HCEC 1CT (cell line): ENCODE data around the gene MBOAT2.
A peak's percentile ranks its signal among the peaks of the same experiment; 100 is the strongest.
"Not testable (repeated sequence)": the region's sequence is repeated elsewhere in the genome, so short reads cannot be mapped to it uniquely, and the experiment has no call there.

ENCODE experiments used
- DNase-seq: peaks from one replicate; pipeline ENCODE4 v3.0.0-alpha.2; 2017

The MBOAT2 gene, protein sequence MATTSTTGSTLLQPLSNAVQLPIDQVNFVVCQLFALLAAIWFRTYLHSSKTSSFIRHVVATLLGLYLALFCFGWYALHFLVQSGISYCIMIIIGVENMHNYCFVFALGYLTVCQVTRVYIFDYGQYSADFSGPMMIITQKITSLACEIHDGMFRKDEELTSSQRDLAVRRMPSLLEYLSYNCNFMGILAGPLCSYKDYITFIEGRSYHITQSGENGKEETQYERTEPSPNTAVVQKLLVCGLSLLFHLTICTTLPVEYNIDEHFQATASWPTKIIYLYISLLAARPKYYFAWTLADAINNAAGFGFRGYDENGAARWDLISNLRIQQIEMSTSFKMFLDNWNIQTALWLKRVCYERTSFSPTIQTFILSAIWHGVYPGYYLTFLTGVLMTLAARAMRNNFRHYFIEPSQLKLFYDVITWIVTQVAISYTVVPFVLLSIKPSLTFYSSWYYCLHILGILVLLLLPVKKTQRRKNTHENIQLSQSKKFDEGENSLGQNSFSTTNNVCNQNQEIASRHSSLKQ

GRCh38 chr2:9003616-9004337 lies at the start of gene MBOAT2:
TSS of gene MBOAT2 (minus strand) at chr2:9003684. CDS start at chr2:9003614, 70 bp downstream.
- peak; percentile 86 for DNase-seq

GRCh38 chr2:9052821-9053533 lies 49.5 kb upstream of the MBOAT2 start:
- no peak for DNase-seq

GRCh38 chr2:9051451-9051850 lies 48.0 kb upstream of the MBOAT2 start:
- DNase-seq, result not testable (repeated sequence)

DNA sequence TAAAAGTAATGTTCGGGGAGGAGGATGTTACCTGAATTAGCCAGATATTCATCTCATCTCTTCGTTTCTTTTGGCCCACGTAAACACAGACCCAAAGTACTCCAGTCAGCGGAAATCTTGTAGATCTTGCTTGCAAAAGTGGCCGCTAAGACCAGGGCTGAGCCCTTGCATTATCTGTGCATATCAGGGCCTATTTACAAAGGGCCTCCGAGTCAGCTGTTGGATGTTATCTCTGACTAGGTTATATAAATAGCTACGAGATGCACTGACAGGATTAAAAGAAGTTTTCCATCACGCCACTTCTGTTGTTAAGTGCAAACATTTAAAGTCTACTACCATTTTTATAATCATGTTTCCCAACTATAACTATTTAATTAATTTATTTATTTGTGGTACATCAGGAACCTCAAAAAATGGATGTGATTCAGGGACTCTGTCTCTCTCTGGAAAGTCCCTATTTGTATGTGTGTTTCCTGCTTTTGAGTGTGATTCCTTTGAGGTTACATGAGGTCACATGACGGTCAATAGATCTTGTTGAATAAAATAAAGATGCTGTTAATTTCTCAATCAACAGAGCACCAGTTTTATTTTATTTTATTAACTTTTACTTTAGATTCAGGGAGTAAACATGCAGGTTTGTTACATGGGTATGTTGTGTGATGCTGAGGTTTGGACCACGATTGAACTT lies 46.8 kb upstream of the MBOAT2 start:
- no peak for DNase-seq

- no peak for DNase-seq
These were observed 42.1 kb upstream of the MBOAT2 start for GRCh38 chr2:9045595-9045994.

- not testable (repeated sequence) for DNase-seq
These were observed 40.0 kb upstream of the MBOAT2 start for GRCh38 chr2:9043491-9043890.

DNA sequence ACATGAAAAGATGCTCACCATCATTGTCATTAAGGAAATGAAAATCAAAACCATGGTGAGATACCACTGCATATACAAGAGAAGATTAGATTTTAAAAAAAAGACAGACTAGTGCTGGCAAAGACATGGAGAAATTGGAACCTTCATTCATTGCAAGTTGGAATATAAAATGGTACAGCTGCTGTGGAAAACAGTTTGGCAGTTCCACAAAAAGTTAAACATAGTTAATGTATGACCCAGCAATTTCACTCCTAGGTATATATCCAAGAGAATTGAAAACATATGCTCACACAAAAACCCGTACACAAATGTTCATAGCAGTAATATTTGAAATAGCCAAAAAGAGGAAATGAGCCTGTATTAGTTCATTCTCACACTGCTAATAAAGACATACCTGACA lies 33.7 kb upstream of the MBOAT2 start:
- DNase-seq, result no peak

DNA sequence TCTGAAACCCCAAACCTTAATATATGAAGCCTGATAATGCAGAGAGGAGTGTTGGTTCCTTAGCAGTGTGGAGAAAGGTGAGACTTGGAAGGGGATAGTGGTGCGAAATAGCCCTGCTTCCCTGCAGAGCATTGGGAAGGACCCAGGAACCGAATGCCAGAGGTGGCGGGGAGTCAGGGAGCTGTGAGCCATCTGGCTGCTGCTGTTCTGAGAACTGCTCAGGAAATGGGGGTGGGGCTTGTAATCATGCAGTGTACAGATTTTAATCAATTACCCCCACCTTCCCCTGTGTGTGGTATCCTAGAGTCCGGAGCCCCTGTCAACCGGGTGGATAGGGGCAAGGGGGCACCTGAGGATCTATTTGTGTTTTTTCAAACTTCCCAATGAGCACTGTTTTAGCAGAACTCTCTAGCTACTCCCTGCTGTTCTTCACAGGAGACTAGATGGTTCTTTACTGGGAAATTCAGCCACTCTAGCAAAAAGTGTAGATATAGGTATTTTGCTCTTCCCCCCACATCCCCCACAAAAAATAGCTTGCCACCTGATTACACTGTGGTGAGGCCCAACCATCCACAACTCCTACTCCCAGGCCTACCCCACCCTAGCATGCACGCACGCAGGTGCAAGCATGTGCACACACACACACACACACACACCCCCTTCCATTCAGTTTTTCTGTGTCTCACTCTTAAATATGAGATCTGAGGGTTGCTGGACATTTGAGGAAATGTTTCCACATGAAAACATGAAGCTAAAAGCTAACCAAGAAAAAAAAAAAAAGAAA lies 30.1 kb upstream of the MBOAT2 start:
- no peak for DNase-seq

DNA sequence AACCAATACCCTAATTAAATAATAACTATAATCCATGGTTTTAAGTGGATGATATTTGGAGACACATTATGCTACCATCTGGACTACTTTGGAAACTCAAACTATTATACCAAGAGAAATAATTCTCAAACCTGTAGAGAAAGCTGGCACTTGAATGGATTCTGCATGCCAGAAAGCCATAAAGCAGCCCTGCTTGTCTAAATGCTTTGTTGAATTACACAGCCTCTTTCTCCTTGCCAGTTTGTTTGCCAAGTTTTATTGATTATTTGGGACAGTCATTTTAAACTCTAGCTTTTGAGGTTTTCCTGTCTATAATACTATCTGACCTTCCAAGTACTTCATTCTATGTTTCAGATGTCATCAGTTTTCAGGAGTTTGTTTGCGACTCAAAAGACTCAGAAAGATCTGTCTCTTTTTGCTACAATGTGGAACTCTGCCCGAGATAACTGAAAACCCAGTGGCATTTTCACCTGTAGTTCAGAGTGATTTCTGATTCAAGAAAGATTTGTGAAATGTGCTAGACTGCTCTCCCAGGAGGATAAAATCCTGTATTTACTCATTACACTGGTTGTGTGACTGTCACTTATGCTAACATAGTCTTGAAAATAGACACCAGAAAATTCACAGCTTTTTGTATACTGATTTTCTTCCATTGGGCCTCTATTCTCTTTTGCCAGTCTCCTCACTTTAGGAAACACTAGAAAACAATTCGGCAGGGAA lies 29.2 kb upstream of the MBOAT2 start:
- no peak for DNase-seq

- DNase-seq, result no peak
These were observed 28.6 kb upstream of the MBOAT2 start for GRCh38 chr2:9032121-9032520.

DNA sequence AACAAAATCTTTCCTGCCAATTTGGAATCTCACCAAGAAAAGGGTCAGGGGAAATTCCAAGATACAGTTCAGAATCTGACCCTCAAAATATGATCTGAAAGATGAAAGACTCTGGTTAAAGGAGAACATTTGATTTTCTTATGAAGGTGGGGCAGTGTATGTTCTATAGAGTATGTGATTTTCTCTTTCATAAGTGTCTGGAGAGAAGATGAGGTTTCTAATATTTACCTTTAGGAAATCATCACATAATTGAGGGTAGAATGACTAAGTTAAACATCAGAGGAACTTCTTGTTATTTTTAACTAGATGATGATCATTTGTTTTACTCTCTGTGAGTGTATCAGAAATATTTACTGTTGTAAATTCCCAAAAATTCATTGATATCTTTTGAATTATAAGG lies 27.8 kb upstream of the MBOAT2 start:
- peak; percentile 35 for DNase-seq

DNA sequence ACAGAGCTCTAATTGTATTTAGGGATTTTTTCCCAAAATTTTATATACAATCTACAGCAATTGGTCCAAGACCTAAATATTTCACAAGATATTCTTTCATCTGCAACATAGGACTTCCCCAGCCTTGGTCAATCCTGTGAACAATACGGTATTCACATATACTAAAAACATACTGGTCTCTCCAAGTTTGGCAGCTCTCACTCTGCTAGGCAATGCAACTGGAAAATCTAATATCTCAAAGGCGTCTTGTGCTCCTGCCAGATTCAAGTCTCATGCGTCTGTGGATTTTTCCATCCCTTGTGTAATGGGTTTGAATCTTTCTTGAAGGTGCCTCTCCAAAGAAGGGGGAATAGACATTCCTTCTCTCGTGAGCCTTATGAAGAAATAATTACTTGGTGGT lies 27.4 kb upstream of the MBOAT2 start:
- peak; percentile 14 for DNase-seq

GRCh38 chr2:9030190-9030589 lies 26.7 kb upstream of the MBOAT2 start:
- no peak for DNase-seq

DNA sequence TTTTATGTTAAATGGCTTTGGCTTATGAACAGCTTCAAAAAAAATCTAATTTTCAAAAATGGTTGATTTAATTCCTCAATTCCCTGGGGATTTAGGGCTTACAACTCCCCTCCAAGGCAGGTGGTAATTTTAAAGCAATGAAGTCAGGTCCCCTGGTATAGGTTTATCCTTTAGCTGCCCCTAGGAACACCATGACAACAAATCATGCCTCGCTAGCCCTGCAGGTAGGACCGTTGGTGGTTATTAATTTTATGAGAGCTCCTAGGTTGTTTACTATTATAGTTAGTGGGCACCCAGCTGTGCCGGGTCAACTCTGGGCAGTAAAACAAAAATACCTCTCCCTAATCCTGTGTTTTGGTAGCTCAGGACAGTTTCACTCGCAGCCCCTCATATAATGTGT lies 26.2 kb upstream of the MBOAT2 start:
- no peak for DNase-seq

DNA sequence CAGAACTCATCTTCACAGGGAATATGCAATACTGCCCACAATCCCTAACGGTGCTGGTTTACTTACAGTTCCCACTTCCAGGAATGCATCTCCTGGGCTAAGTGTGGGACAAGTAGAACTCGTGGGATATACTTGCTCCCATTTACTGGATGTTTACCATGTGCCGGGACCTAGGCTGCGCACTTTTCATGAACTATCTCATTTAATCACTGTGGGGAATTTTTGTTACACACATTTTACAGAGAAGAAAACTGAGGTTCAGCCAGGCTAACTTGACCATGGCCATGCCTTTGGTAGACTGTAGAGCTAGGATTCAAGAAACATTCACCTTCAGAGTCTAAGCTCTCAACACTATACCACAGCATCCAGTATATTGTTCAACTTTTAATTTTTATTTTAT lies 24.4 kb upstream of the MBOAT2 start:
- no peak for DNase-seq

DNA sequence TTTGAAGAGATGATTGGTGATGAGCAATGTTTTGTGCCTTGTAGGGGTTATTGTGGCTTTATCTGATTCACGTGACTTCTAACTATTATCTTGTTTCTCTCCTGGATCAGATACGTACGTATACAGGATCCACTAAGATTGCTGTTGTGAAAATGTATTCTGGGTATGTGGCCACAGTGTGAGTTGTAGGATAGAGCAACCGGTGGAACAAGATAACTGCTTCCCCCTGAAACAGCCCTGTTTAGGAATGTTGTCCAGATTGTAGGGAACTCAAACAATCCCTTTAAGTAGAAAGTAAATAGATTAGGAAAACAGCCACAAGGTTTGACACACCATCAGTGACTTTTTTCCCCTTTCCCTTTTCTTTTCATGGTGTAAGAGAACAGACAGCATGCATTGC lies 22.3 kb upstream of the MBOAT2 start:
- DNase-seq, result no peak

GRCh38 chr2:9024575-9024974 lies 21.1 kb upstream of the MBOAT2 start:
- no peak for DNase-seq

GRCh38 chr2:9021563-9022211 lies 18.2 kb upstream of the MBOAT2 start:
- peak; percentile 30 for DNase-seq

GRCh38 chr2:9020267-9020666 lies 16.8 kb upstream of the MBOAT2 start:
- DNase-seq, result no peak

GRCh38 chr2:9018534-9018933 lies 15.1 kb upstream of the MBOAT2 start:
- no peak for DNase-seq

GRCh38 chr2:9018109-9018508 lies 14.6 kb upstream of the MBOAT2 start:
- no peak for DNase-seq
